ENCODE data around the gene SPAG16. TPM values are rescaled to one million over a fixed set of nuclear protein-coding genes. Genes with fewer than 3 reads are reported as not detected.
A peak's percentile ranks its signal among the peaks of the same experiment; 100 is the strongest.
"Not testable (repeated sequence)": the region's sequence is repeated elsewhere in the genome, so short reads cannot be mapped to it uniquely, and the experiment has no call there.

Gene SPAG16
- total RNA-seq, 1 donor from 2014 or later, result 33.9 TPM

DNA sequence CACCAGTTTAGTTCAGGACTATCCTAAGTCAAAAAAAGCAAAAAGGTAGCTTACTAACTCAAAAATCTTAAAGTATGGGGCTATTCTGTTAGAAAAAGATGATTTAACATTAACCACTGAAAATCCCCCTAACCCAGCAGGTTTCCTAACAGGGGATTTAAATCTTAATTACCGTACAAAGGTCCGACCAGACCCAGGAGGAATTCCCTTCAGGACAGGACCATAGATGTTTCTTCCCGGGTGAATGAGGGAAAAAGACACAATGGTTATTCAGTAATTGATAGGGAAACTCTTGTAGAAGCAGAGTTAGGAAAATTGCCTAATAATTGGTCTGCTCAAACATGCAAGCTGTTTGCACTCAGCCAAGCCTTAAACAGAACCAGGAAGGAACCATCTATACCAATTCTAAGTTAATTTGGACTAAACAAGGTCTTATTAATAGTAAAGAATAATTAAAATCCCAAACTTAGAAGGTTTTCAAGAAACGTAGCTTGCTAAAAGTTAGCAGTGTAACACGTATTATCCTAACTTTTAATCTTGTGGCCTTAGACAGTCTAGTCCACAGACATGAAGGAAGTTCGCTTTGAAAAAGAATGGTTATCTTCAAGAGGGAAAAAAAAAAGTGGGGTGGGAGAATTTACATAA, 124.3 kb downstream of the SPAG16 start:
- DNase-seq (ENCODE audit: low spot score), result not testable (repeated sequence)

- not testable (repeated sequence) for DNase-seq (ENCODE audit: low spot score)
These were observed 126.4 kb downstream of the SPAG16 start for GRCh38 chr2:213410687-213411086.

DNA sequence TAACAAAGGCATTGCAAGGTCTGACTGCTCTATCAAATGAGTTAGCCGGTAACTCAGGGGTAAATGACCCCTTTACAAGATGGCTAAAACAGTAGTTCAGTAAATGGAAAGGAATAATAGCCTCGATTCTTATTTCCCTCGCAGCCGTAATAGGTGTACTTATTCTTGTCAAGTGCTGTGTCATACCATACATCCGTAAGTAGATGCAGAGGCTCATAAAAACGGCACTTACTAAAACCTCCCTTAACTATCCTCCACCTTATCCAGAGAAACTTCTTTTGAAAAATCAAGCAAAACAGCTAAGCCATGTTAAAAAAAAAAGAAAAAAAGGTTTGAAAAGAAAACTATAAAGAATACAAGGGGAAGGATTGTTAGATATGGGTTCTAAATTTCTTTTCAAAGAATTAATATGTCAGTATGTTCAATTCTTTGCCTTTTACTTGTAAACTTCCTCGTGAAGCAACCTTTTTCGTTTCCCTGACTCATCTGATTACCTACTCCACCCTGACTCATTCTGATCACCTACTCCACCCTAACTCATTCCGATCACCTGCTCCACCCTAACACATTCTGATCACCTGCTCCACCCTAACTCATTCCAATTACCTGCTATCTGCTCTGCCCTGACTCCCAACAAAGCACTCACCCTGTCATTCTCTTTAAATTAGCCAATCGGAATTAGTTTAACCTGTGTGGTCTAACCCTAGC, 127.5 kb downstream of the SPAG16 start:
- no peak for DNase-seq (ENCODE audit: low spot score)

DNA sequence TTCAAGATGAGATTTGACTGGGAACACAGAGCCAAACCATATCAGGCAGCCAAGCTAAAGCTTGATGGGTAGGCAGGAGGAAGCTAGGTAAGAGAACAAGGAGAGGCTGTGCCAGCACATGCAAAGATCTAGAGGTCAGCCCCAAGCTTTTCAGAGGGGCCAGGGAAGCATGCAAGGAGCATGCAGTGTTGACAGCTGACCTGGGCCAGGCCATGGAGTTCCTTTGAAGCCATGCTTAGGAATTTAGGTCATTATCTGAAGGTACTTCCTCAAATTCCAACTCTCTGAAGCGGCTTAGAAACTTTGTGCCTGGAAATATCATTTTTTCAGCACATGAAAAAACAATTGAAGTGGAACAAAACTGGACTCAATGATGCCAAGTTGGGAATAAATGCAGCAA, 130.8 kb downstream of the SPAG16 start:
- no peak for DNase-seq (ENCODE audit: low spot score)

- no peak for DNase-seq (ENCODE audit: low spot score)
These were observed 132.6 kb downstream of the SPAG16 start for GRCh38 chr2:213416832-213417231.

- no peak for DNase-seq (ENCODE audit: low spot score)
These were observed 135.7 kb downstream of the SPAG16 start for GRCh38 chr2:213419980-213420379.

DNA sequence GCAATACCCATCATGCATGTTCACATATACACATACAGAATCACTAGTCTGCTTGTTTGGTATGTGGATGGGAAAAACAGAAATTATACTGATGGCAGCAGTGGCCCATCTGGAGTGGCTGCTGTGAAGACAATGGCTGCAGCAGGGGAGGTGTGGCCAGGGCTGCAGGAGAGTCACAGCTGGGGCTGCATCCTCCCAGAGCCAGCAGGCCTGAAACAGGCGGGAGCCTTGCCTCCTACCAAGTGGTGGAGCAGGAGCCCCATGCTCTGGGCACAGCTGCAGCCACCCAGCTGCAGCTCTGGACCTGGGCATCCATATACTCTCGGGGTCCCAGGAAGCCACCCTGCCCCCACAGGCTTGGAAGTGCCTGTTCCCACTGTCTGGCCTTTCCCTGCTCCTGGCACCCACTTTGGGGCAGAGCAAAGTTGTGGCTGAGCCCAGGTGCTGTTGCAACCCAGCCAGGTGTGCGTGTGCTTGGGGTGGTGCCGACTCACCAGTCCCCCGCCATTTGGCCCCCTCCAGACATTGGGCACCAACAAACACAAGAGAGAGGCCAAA, 136.6 kb downstream of the SPAG16 start:
- DNase-seq (ENCODE audit: low spot score), result no peak

DNA sequence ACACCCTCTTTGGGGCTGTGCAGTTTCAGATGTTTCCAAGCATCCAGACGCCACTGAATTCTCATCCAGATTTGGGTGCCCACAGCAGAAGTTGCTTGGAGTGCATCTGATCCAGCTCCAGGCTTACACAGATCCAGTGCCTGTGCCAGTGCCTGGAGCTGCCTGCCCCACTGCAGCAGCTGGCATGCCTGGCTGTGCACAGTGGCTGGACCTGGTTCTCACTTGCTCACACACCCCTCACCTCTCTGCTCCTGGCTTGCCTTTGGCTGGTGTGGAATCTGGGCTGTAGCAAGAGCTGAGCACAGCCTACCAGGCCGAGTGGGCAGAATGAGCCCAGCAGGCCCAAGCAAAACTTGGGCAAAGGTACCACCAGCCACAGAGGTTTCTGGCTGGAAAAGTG, 137.9 kb downstream of the SPAG16 start:
- no peak for DNase-seq (ENCODE audit: low spot score)

- DNase-seq (ENCODE audit: low spot score), result no peak
These were observed 141.4 kb downstream of the SPAG16 start for GRCh38 chr2:213425618-213426017.

DNA sequence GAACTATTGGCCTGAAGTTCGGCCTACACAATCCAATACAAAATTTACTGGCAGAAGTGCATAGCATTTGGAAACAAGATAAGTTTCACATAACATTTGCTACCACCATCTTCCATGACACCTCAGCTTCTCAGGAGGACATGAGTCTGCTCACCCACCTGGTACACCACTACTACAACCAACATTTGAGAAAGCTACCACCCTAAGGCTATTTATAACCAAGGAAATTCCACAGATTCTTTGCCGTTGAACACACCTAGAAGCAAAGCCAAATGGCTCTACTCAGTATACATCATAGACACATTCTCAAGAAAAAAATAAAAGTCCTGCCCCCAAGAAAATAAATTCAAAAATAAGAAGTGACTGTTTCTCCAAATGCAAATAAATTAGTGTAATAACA, 145.3 kb downstream of the SPAG16 start:
- no peak for DNase-seq (ENCODE audit: low spot score)

DNA sequence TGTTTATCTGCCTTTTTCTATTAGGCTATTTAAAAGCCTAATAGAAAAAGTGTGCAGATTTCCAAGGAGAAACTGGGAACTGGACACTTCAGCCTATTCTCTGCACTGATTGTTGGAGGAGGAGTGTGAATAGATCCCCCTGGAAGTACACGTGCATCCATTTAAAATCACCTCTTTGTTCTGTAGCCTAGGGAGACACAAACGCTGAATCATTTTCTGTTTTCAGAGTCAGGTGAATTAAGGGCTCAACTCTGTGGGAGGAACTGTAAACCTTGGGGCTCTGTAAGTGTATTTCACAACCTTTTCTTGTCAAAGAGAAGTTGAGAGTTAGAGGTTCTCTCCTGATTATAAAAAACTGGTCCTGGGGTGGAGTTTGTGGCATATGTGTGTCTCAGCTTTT, 159.7 kb downstream of the SPAG16 start:
- DNase-seq (ENCODE audit: low spot score), result no peak

- peak; percentile 41 for DNase-seq (ENCODE audit: low spot score)
These were observed 167.4 kb downstream of the SPAG16 start for GRCh38 chr2:213451542-213452239.

DNA sequence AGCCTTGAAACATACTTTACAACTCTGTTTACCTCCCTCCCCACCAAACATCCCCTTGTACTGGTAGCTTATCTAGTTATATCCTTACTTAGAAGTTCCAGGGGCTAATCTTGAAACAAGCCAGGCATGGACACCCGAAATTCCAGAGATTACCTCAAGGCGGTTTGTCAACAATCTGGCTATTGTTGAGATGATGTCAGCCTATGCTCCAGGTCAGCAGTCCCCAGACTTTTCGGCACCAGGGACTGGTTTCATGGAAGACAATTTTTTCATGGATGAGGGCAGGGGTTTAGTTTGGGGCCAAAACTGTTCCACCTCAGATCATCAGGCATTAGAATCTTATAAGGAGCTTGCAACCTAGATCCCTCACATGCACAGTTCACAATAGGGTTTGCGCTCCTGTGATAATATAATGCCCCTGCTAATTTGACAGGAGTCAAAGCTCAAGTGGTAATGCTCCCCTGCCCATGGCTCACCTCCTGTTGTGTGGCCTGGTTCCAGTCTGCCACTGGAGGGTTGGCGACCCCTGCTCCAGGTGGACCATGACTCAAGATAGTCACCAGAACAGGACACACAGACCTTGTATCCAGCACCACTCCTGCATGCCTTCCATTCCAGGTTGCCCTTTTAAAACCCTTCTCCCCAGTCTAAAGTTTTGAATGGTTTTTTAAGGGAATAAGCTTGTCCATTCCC, 171.2 kb downstream of the SPAG16 start:
- DNase-seq (ENCODE audit: low spot score), result no peak

- no peak for DNase-seq (ENCODE audit: low spot score)
These were observed 191.2 kb downstream of the SPAG16 start for GRCh38 chr2:213475433-213475832.

DNA sequence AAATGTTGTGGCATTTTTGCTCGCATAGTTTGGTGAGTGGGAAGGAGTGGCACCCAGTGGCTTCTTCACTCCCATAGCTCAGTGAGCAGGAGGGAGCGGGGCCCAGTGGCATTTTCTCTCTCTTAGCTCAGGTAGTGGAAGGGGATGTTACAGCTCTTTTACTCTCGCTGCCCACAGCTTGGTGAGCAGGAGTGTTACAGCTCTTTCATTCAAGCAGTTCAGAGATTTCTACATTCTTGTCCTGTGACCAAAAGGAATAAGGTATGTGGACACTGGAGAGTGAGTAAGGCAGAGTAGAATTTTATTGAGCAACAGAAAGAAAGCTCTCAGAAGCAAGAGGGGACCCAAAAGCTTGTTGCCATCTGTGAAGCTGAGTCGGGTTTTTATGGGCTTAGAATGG, 192.4 kb downstream of the SPAG16 start:
- DNase-seq (ENCODE audit: low spot score), result no peak

- no peak for DNase-seq (ENCODE audit: low spot score)
These were observed 205.8 kb downstream of the SPAG16 start for GRCh38 chr2:213490087-213490486.

GRCh38 chr2:213491376-213491775, 207.1 kb downstream of the SPAG16 start:
- no peak for DNase-seq (ENCODE audit: low spot score)

DNA sequence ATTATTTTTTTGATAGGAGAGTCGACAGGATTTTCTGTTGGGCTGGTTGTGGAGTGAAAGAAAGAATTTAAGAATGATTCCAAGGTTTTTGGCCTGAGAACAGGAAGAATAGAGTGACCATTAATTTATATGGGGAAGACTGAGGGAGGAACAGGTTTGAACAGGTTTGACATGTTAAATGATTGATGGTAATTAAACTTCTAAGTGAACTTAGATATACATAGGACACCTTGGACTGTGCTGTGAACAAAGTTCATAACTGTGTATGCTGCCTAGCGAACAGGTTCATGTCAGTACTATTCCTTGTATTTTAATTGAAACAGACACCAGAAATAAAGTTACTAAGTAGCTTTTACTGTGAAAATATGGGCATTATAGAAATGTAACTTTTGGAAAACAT, 212.0 kb downstream of the SPAG16 start:
- DNase-seq (ENCODE audit: low spot score), result no peak

DNA sequence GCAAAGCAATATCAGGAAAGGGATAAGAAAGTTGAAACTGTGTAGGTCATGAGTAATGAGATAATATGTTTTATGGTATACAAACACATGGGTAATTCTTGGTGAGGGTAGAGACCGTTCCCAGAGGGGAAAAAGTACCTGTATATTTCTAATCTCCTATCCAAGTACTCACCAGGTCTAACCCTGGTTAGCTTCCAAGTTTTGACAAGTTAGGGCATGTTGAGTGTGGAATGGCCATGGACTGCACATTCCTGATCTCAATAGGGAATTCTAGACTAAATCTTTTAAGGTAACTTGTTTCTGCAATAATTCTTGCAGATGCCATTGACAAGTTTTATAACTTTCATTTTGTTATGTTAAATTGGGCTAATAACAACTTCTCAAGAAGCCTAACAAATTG, 216.6 kb downstream of the SPAG16 start:
- no peak for DNase-seq (ENCODE audit: low spot score)

DNA sequence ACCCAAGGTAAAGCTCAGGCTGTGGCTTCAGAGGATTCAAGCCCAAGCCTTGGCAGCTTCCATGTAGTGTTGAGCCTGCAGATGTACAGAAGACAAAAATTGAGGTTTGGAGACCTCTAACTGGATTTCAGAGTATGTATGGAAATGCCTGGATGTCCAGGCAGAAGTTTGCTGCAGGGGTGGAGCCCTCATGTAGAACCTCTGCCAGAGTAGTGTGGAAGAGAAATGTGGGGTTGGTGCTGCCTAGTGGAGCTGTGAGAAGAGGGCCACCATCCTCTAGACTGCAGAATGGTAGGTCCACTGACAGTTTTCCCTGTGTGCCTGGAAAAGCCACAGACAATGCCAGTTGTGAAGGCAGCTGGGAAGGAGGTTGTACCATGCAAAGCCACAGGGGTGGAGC, 239.9 kb downstream of the SPAG16 start:
- DNase-seq (ENCODE audit: low spot score), result no peak

- no peak for DNase-seq (ENCODE audit: low spot score)
These were observed 253.3 kb downstream of the SPAG16 start for GRCh38 chr2:213537579-213537978.

GRCh38 chr2:213544940-213545339, 260.7 kb downstream of the SPAG16 start:
- no peak for DNase-seq (ENCODE audit: low spot score)
